ENCODE measurements around the gene INPP5J. TPM values are rescaled to one million over a fixed set of nuclear protein-coding genes. Genes with fewer than 3 reads are reported as not detected.

Gene INPP5J
- total and polyA plus RNA-seq, 10 donors, result 0.14 to 0.87 (median 0.43) TPM; not detected in 2

- peaks cover 0 to 27% (median 21%) of the 10 kb centered on the region in 6 donors for H3K4me1 ChIP-seq
- intact Hi-C loops (cut with DNase I; ENCODE audit: low total_unique reads), result no loop called here
- no peaks in the 10 kb centered on the region for H3K9me3 ChIP-seq
- 83 to 92% (median 88%) methylated on average over 8 of the region's 8 CpGs for WGBS, 5 donors
- H3K36me3 ChIP-seq, result peaks cover 0 to 76% (median 24%) of the 10 kb centered on the region in 6 donors
- peak; percentile 62 for DNase-seq
- H3K27ac ChIP-seq, result peak overlapping the region in 3 of 8 donors; percentile 36 to 42 (median 37)
- H3K27me3 ChIP-seq (replicated peaks in 1 of 7), result no peaks in the 10 kb centered on the region
- no peak for TF ChIP-seq POLR2A (IDR thresholded peaks at IDR 0.05)
- peak; percentile 37 to 57 (median 56) for TF ChIP-seq POLR2AphosphoS5 (IDR thresholded peaks at IDR 0.05)
- no peak overlapping the region for H3K4me3 ChIP-seq
These were observed 20.2 kb upstream of the INPP5J start for GRCh38 chr22:31102441-31103081.

GRCh38 chr22:31103111-31103510, 19.7 kb upstream of the INPP5J start:
- peak; percentile 35 for DNase-seq
- Histone ChIP-seq H3K27ac (peak overlapping the region in 3 of 8 donors; percentile 36 to 42 (median 37)), H3K4me1 (peaks cover 4 to 32% (median 25%) of the 10 kb centered on the region in 6 donors), H3K36me3 (peaks cover 0 to 70% (median 24%) of the 10 kb centered on the region in 6 donors), H3K4me3 (no peak overlapping the region), H3K9me3 (no peaks in the 10 kb centered on the region), H3K27me3 (replicated peaks in 1 of 7) (no peaks in the 10 kb centered on the region)
- 86 to 94% (median 89%) methylated on average over 2 of the region's 2 CpGs for WGBS, 5 donors
- intact Hi-C loops (cut with DNase I; ENCODE audit: low total_unique reads), result no loop called here
- TF ChIP-seq POLR2A (IDR thresholded peaks at IDR 0.05) (no peak), CTCF (IDR thresholded peaks at IDR 0.05 in 8 of 11, conservative IDR thresholded peaks at IDR 0.05 in 3 of 11) (no peak), POLR2AphosphoS5 (IDR thresholded peaks at IDR 0.05) (no peak)

- H3K36me3 ChIP-seq, result peaks cover 0 to 61% (median 20%) of the 10 kb centered on the region in 6 donors
- intact Hi-C loops (cut with DNase I; ENCODE audit: low total_unique reads), result no loop called here
- WGBS, 5 donors, result 75 to 89% (median 80%) methylated on average over 26 to 33 of the region's 33 CpGs
- H3K27ac ChIP-seq, result peak overlapping the region in 5 of 8 donors; percentile 1 to 85 (median 37)
- peak; percentile 47 for DNase-seq
- peaks cover 5 to 37% (median 28%) of the 10 kb centered on the region in 6 donors for H3K4me1 ChIP-seq
- no peak overlapping the region for H3K4me3 ChIP-seq
- no peaks in the 10 kb centered on the region for H3K9me3 ChIP-seq
- no peaks in the 10 kb centered on the region for H3K27me3 ChIP-seq (replicated peaks in 1 of 7)
- TF ChIP-seq POLR2AphosphoS5 (IDR thresholded peaks at IDR 0.05) (peak; percentile 70 to 78 (median 72)), POLR2A (IDR thresholded peaks at IDR 0.05) (no peak)
These were observed 18.7 kb upstream of the INPP5J start for GRCh38 chr22:31103899-31104694.

- 36 to 80% (median 63%) methylated on average over 16 to 35 of the region's 35 CpGs for WGBS, 5 donors
- no peak for TF ChIP-seq POLR2A (IDR thresholded peaks at IDR 0.05)
- peak; percentile 70 to 78 (median 70) for TF ChIP-seq POLR2AphosphoS5 (IDR thresholded peaks at IDR 0.05)
- TF ChIP-seq CTCF (IDR thresholded peaks at IDR 0.05 in 8 of 11, conservative IDR thresholded peaks at IDR 0.05 in 3 of 11), result peak in 3 of 11 experiments; percentile 8 to 20 (median 19)
- H3K27ac ChIP-seq, result peak overlapping the region in 4 of 8 donors; percentile 1 to 87 (median 49)
- no peaks in the 10 kb centered on the region for H3K27me3 ChIP-seq (replicated peaks in 1 of 7)
- H3K4me1 ChIP-seq, result peaks cover 5 to 37% (median 28%) of the 10 kb centered on the region in 6 donors
- peak overlapping the region in 1 of 8 donors; percentile 78 for H3K4me3 ChIP-seq
- H3K36me3 ChIP-seq, result peaks cover 0 to 53% (median 12%) of the 10 kb centered on the region in 6 donors
- no peaks in the 10 kb centered on the region for H3K9me3 ChIP-seq
- DNase-seq, result peak; percentile 69
- intact Hi-C loops (cut with DNase I; ENCODE audit: low total_unique reads), result no loop called here
These were observed 17.9 kb upstream of the INPP5J start for GRCh38 chr22:31104869-31105268.

All from spleen (tissue), 11 donors.